ENCODE measurements around the gene ACTL7B. TPM values are rescaled to one million over a fixed set of nuclear protein-coding genes. Genes with fewer than 3 reads are reported as not detected.
A peak's percentile ranks its signal among the peaks of the same experiment; 100 is the strongest.

The ACTL7B gene
- total and polyA plus RNA-seq, 2 donors (not counting 1 experiment from before 2014, with no cell fraction given) = not detected

GRCh38 chr9:108885643-108886348, 30.0 kb upstream of the ACTL7B start:
- DNase-seq (ENCODE audit: low read depth in 2 of 2) = peak; percentile 74 to 76
- no peaks in the 10 kb centered on the region for H4K20me1 ChIP-seq (ENCODE audit: control insufficient read depth, extremely low read depth, insufficient read depth, low read length)
- H3K27ac ChIP-seq (ENCODE audit: insufficient read depth, low read length) = no peak overlapping the region
- no peaks in the 10 kb centered on the region for H3K36me3 ChIP-seq (ENCODE audit: control insufficient read depth, insufficient read depth, low read length)
- no peaks in the 10 kb centered on the region for H3K79me2 ChIP-seq (ENCODE audit: control insufficient read depth, insufficient read depth, low read length)
- no peak for TF ChIP-seq EZH2 (IDR thresholded peaks at IDR 0.05; ENCODE audit: low read length, missing control alignments)
- no peak for TF ChIP-seq CTCF (conservative IDR thresholded peaks at IDR 0.05 in 1 of 2, IDR thresholded peaks at IDR 0.05 in 1 of 2; ENCODE audit: low read depth in 1 of 2, low read length in 2 of 2)
- H2AFZ ChIP-seq (ENCODE audit: low read length) = no peak overlapping the region
- no peak overlapping the region for H3K9ac ChIP-seq (ENCODE audit: insufficient read depth, low read length)
- H3K27me3 ChIP-seq (ENCODE audit: control insufficient read depth, insufficient read depth, low read length) = no peaks in the 10 kb centered on the region
- no peak overlapping the region for H3K4me3 ChIP-seq (replicated peaks in 1 of 4; ENCODE audit: control extremely low read depth in 1 of 4, insufficient read depth in 1 of 4, low read depth in 3 of 4, low read length in 4 of 4)
- no peak overlapping the region for H3K4me2 ChIP-seq (ENCODE audit: extremely low read depth, insufficient read depth, low read length)
- peaks cover 3% of the 10 kb centered on the region for H3K4me1 ChIP-seq (ENCODE audit: control insufficient read depth, extremely low read depth, insufficient read depth, low read length)
- H3K9me3 ChIP-seq (ENCODE audit: control insufficient read depth, insufficient read depth, low read depth, low read length) = no peaks in the 10 kb centered on the region

- Histone ChIP-seq H3K4me3 (replicated peaks in 1 of 4; ENCODE audit: control extremely low read depth in 1 of 4, insufficient read depth in 1 of 4, low read depth in 3 of 4, low read length in 4 of 4) (no peak overlapping the region), H3K27me3 (ENCODE audit: control insufficient read depth, insufficient read depth, low read length) (no peaks in the 10 kb centered on the region), H4K20me1 (ENCODE audit: control insufficient read depth, extremely low read depth, insufficient read depth, low read length) (no peaks in the 10 kb centered on the region), H3K36me3 (ENCODE audit: control insufficient read depth, insufficient read depth, low read length) (peaks cover 2% of the 10 kb centered on the region), H3K27ac (ENCODE audit: insufficient read depth, low read length) (no peak overlapping the region), H3K9me3 (ENCODE audit: control insufficient read depth, insufficient read depth, low read depth, low read length) (no peaks in the 10 kb centered on the region), H3K4me2 (ENCODE audit: extremely low read depth, insufficient read depth, low read length) (no peak overlapping the region), H3K79me2 (ENCODE audit: control insufficient read depth, insufficient read depth, low read length) (no peaks in the 10 kb centered on the region), H2AFZ (ENCODE audit: low read length) (no peak overlapping the region), H3K9ac (ENCODE audit: insufficient read depth, low read length) (no peak overlapping the region), H3K4me1 (ENCODE audit: control insufficient read depth, extremely low read depth, insufficient read depth, low read length) (peaks cover 3% of the 10 kb centered on the region)
- TF ChIP-seq CTCF (conservative IDR thresholded peaks at IDR 0.05 in 1 of 2, IDR thresholded peaks at IDR 0.05 in 1 of 2; ENCODE audit: low read depth in 1 of 2, low read length in 2 of 2) (no peak), EZH2 (IDR thresholded peaks at IDR 0.05; ENCODE audit: low read length, missing control alignments) (no peak)
- no peak for DNase-seq (ENCODE audit: low read depth in 2 of 2)
Measured at GRCh38 chr9:108884701-108885100, 28.9 kb upstream of the ACTL7B start.

GRCh38 chr9:108883085-108883484, 27.3 kb upstream of the ACTL7B start:
- no peak overlapping the region for H3K9ac ChIP-seq (ENCODE audit: insufficient read depth, low read length)
- no peak overlapping the region for H3K4me3 ChIP-seq (replicated peaks in 1 of 4; ENCODE audit: control extremely low read depth in 1 of 4, insufficient read depth in 1 of 4, low read depth in 3 of 4, low read length in 4 of 4)
- H4K20me1 ChIP-seq (ENCODE audit: control insufficient read depth, extremely low read depth, insufficient read depth, low read length) = no peaks in the 10 kb centered on the region
- no peaks in the 10 kb centered on the region for H3K27me3 ChIP-seq (ENCODE audit: control insufficient read depth, insufficient read depth, low read length)
- no peak overlapping the region for H2AFZ ChIP-seq (ENCODE audit: low read length)
- no peak overlapping the region for H3K27ac ChIP-seq (ENCODE audit: insufficient read depth, low read length)
- no peak overlapping the region for H3K4me2 ChIP-seq (ENCODE audit: extremely low read depth, insufficient read depth, low read length)
- H3K4me1 ChIP-seq (ENCODE audit: control insufficient read depth, extremely low read depth, insufficient read depth, low read length) = peaks cover 3% of the 10 kb centered on the region
- TF ChIP-seq EZH2 (IDR thresholded peaks at IDR 0.05; ENCODE audit: low read length, missing control alignments) = no peak
- no peak for TF ChIP-seq CTCF (conservative IDR thresholded peaks at IDR 0.05 in 1 of 2, IDR thresholded peaks at IDR 0.05 in 1 of 2; ENCODE audit: low read depth in 1 of 2, low read length in 2 of 2)
- DNase-seq (ENCODE audit: low read depth in 2 of 2) = no peak
- H3K9me3 ChIP-seq (ENCODE audit: control insufficient read depth, insufficient read depth, low read depth, low read length) = no peaks in the 10 kb centered on the region
- H3K79me2 ChIP-seq (ENCODE audit: control insufficient read depth, insufficient read depth, low read length) = no peaks in the 10 kb centered on the region
- peaks cover 11% of the 10 kb centered on the region for H3K36me3 ChIP-seq (ENCODE audit: control insufficient read depth, insufficient read depth, low read length)
